Ovary (tissue), 9 donors: Measurements from ENCODE around the gene TRIM16. TPM values are rescaled to one million over a fixed set of nuclear protein-coding genes. Genes with fewer than 3 reads are reported as not detected.
"Not testable (repeated sequence)": the region's sequence is repeated elsewhere in the genome, so short reads cannot be mapped to it uniquely, and the experiment has no call there.

Source experiments
- DNase-seq, 5 donors: peaks; one replicate each; pipeline ENCODE4 v3.0.0-alpha.2; 2019 to 2020
- H3K27ac ChIP-seq, 2 donors: fragments of 200-600 bp; one replicate each; pipeline versions ENCODE4 v1.5.1 to v1.8.0; 2019 to 2022
- H3K27me3 ChIP-seq: fragments of 200-600 bp; one replicate; pipeline ENCODE4 v1.8.0; 2022
- H3K36me3 ChIP-seq: fragments of 200-600 bp; sonication (generic); one replicate; pipeline ENCODE4 v1.5.1; 2019
- H3K4me1 ChIP-seq: one replicate; pipeline ENCODE4 v1.8.1; 2013; ENCODE audit warnings: mild to moderate bottlenecking, moderate library complexity; ENCODE audit not compliant: insufficient read depth
- H3K4me3 ChIP-seq: fragments of 200-600 bp; sonication (generic); one replicate; pipeline ENCODE4 v1.5.1; 2017
- H3K9me3 ChIP-seq, 2 donors: fragments of 200-600 bp in 1 of 2; sonication (generic) in 1 of 2; one replicate each; pipeline versions ENCODE4 v1.5.1 to v1.8.1; 2013 to 2019; ENCODE audit warnings: mild to moderate bottlenecking in 1 of 2, moderate library complexity in 1 of 2
- EP300 ChIP-seq: sonication (generic); formaldehyde crosslinking; IDR thresholded peaks from one replicate; pipeline ENCODE4 v1.6.1; 2017; ENCODE audit warnings: antibody characterized with exemption
- POLR2A ChIP-seq: fragments of 450-650 bp; IDR thresholded peaks from one replicate; pipeline ENCODE4 v1.6.1; 2017; ENCODE audit warnings: antibody characterized with exemption, mild to moderate bottlenecking, moderate library complexity
- WGBS, 3 donors: extraction: QIAGEN DNeasy Blood & Tissue Kit in 1 of 3; methylation state at CpG; one replicate each; pipeline versions ENCODE4 v1.1.5 to v1.1.7; 2013 to 2017; 5-methylcytosine and 5-hydroxymethylcytosine counted together
- intact Hi-C, 4 donors: fragments of 100-400 bp; cut with DNase I; formaldehyde crosslinking; loops; one replicate each; pipeline versions ENCODE4 v1.11.0 to v1.15.1; 2022 to 2023
- polyA plus RNA-seq, 2 donors: library from polyadenylated mRNA; stranded (reverse); fragments of 200-250 nt in 1 of 2; fragments of 350-450 nt in 1 of 2; fragmentation: Illumina TruSeq in 1 of 2; extraction: RNeasy Lipid Tissue Mini Kit (QIAGEN cat#74804) in 1 of 2; gene quantifications; one replicate each; pipeline ENCODE4 v1.2.3, GENCODE V29; 2013 to 2014
- total RNA-seq, 7 donors: library from RNA; depleted of rRNA in 2 of 7; stranded (reverse); fragments of >200 nt in 2 of 7; fragmentation: NEBNext Ultra II Directional in 3 of 7; extraction: Animal tissue kit (Norgen Biotek cat#: 25700) in 3 of 7; gene quantifications; one replicate each; pipeline versions ENCODE4 v1.1.0 to v1.2.4, GENCODE V29; 2016 to 2023
- TF ChIP-seq, protein P1 (sequence below), 3 donors: fragments of 450-650 bp in 2 of 3; fragments of 200-600 bp in 1 of 3; IDR thresholded peaks; one replicate each; pipeline versions ENCODE4 v1.5.1 to v1.8.0; 2016 to 2022; ENCODE audit warnings: antibody characterized with exemption in 3 of 3, mild to moderate bottlenecking in 1 of 3
- donor health status: DM: no; HTN: no; CAD: no; lungs with moderate emphysema.
- donor health status: DM: no; HTN: no; CAD: no.
- donor health status: Bipolar disorder and iron deficiency.
- donor health status: DM: yes; HTN: yes; CAD: no.
- donor health status: DM: no; HTN: no; CAD: no.
- donor health status: DM: yes; HTN: yes; CAD: no.

Gene TRIM16
- total and polyA plus RNA-seq, 9 donors = 3.8 to 17.2 (median 11.2) TPM

- DNase-seq = no peak
- H3K27ac ChIP-seq = no peak overlapping the region
- TF ChIP-seq POLR2A = no peak
- no peak for TF ChIP-seq EP300
- TF ChIP-seq, protein P1, sequence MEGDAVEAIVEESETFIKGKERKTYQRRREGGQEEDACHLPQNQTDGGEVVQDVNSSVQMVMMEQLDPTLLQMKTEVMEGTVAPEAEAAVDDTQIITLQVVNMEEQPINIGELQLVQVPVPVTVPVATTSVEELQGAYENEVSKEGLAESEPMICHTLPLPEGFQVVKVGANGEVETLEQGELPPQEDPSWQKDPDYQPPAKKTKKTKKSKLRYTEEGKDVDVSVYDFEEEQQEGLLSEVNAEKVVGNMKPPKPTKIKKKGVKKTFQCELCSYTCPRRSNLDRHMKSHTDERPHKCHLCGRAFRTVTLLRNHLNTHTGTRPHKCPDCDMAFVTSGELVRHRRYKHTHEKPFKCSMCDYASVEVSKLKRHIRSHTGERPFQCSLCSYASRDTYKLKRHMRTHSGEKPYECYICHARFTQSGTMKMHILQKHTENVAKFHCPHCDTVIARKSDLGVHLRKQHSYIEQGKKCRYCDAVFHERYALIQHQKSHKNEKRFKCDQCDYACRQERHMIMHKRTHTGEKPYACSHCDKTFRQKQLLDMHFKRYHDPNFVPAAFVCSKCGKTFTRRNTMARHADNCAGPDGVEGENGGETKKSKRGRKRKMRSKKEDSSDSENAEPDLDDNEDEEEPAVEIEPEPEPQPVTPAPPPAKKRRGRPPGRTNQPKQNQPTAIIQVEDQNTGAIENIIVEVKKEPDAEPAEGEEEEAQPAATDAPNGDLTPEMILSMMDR (IDR thresholded peaks at IDR 0.05) = no peak
- WGBS, 3 donors = 96 to 98% (median 98%) methylated on average over 6 of the region's 6 CpGs
- H3K27me3 ChIP-seq = no peaks in the 10 kb centered on the region
- peaks cover 2% of the 10 kb centered on the region for H3K4me1 ChIP-seq
- no peaks in the 10 kb centered on the region for H3K9me3 ChIP-seq
- H3K4me3 ChIP-seq = no peak overlapping the region
- intact Hi-C loops = no loop called here
- no peaks in the 10 kb centered on the region for H3K36me3 ChIP-seq
These were observed 24.9 kb downstream of the TRIM16 start for GRCh38 chr17:15659236-15659635.

DNA sequence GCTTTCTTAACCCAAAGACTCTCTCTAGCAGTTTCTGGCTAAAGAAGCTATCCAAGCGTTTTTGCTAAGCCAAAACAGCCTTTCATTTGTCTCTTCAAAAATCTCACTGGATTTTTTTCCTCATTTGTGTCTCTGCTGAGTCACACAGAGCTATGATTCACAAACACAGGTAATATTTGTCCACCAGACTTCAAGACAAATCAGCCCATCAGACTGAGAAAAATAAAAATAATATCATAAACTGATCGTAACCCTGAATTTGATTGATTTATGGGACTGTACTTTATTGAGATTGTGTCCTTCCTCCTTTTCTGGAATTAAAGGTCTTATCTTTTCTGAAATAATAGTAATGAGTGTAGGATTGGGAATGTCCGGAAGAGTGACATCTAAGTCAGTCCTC lies 25.8 kb downstream of the TRIM16 start:
- Histone ChIP-seq H3K9me3 (no peaks in the 10 kb centered on the region), H3K4me3 (no peak overlapping the region), H3K4me1 (peaks cover 2% of the 10 kb centered on the region), H3K27ac (no peak overlapping the region), H3K36me3 (no peaks in the 10 kb centered on the region), H3K27me3 (no peaks in the 10 kb centered on the region)
- intact Hi-C loops = no loop called here
- TF ChIP-seq POLR2A = no peak
- TF ChIP-seq, protein P1 (IDR thresholded peaks at IDR 0.05) = no peak
- TF ChIP-seq EP300 = no peak
- no peak for DNase-seq
- 90 to 94% (median 93%) methylated on average over 3 of the region's 3 CpGs for WGBS, 3 donors

DNA sequence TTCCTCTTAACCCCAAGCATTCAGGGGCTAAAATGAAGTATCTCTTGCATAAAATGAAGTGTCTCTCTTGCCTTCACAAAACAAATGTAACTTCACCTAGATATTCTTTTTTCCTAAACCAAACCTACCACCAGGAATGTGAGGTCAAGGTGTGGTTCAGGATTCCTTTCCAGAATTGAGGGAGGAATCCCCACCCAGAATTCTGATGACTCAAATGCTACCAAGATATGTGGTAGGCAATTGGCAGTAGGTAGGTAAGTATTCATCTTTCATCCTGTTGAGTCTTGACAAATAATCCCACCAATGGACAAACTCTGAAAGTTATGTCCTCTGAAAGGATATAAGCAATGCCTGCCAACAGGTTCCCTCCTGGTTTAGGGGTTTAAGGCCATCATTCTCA lies 26.2 kb downstream of the TRIM16 start:
- DNase-seq = no peak
- intact Hi-C loops = no loop called here
- no peaks in the 10 kb centered on the region for H3K9me3 ChIP-seq
- peaks cover 2% of the 10 kb centered on the region for H3K4me1 ChIP-seq
- H3K4me3 ChIP-seq = no peak overlapping the region
- TF ChIP-seq EP300 = no peak
- TF ChIP-seq, protein P1 (IDR thresholded peaks at IDR 0.05) = no peak
- no peak for TF ChIP-seq POLR2A
- no peak overlapping the region for H3K27ac ChIP-seq
- no peaks in the 10 kb centered on the region for H3K27me3 ChIP-seq
- H3K36me3 ChIP-seq = no peaks in the 10 kb centered on the region

DNA sequence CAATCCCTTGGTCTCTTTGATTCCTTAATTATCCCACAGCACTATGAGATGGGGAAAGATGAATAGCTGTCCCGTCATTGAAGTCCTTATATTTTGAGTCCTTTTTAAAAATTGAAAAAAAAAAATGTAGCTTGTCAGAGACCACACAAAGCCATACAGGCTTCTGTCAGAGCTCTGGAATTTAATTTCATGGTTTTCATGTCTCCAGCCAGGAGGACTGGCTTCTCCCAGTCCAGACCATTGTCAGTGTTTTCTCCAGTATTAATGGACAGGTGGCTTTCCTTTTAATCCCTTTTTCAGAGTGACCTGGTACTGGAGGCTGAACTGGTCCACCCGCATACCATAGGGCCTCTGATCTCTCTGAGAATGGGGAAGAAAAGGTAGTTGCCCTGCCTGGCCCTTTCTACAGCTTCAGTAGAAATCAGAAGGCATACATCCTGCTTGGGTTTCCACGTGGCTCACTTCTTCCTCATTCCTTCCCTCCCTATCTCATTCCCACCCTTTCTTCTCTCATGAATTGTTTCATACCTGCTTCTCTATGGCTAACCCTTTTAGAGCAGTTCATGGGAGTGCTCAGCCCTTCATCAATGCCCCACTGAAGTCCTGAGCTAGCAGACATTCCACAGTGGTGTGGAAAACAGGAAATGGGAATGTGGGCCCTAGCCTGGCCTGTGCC lies 29.1 kb downstream of the TRIM16 start:
- intact Hi-C loops = no loop called here
- no peaks in the 10 kb centered on the region for H3K36me3 ChIP-seq
- TF ChIP-seq, protein P1 (IDR thresholded peaks at IDR 0.05) = no peak
- TF ChIP-seq POLR2A (no peak), EP300 (no peak)
- H3K4me3 ChIP-seq = no peak overlapping the region
- peaks cover 9% of the 10 kb centered on the region for H3K4me1 ChIP-seq
- no peaks in the 10 kb centered on the region for H3K27me3 ChIP-seq
- H3K27ac ChIP-seq = peak overlapping the region in 1 of 2 donors; percentile 55
- no peak for DNase-seq
- no peaks in the 10 kb centered on the region for H3K9me3 ChIP-seq
- 38 to 49% (median 43%) methylated on average over 3 of the region's 3 CpGs for WGBS, 3 donors

DNA sequence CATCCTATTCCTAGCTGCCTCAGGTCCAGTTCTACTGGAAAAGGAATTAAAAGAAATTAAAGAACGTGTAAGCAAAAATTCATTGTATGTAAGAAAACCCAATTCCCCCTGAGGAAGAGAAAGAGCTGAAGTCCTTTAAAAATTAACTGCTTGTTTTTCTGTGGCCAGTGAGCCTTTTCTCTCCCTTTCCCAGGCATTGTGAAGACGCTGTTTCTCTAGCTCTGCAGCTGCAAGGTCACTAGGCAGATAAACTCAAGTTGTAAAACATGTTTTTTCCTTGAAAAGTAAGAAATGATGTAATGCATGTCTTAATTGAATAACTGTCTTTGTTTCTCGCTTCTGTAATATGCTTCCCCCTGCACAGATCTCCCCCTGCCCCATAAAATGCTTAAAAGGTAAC lies 29.7 kb downstream of the TRIM16 start:
- H3K27ac ChIP-seq = peak overlapping the region in 1 of 2 donors; percentile 55
- H3K36me3 ChIP-seq, H3K27me3 ChIP-seq, H3K4me1 ChIP-seq, intact Hi-C loops, H3K4me3 ChIP-seq, H3K9me3 ChIP-seq, DNase-seq: not testable (repeated sequence)
- 13 to 24% (median 16%) methylated on average over 3 of the region's 3 CpGs for WGBS, 3 donors
